WERI-Rb-1 (cell line): Measurements from ENCODE around the gene SYNDIG1.

Source experiments
- DNase-seq: peaks from one replicate; pipeline ENCODE4 v3.0.0-alpha.2; 2020
- H3K27ac ChIP-seq: fragments of 250-450 bp; sonication (Bioruptor Pico); 2 replicates; pipeline ENCODE4 v1.5.1; 2020; ENCODE audit warnings: mild to moderate bottlenecking, moderate library complexity
- H3K27me3 ChIP-seq: fragments of 250-450 bp; sonication (Bioruptor Pico); 2 replicates; pipeline ENCODE4 v1.5.1; 2021; ENCODE audit warnings: mild to moderate bottlenecking, low read depth, moderate library complexity; ENCODE audit not compliant: insufficient read depth, severe bottlenecking
- H3K36me3 ChIP-seq: fragments of 250-450 bp; sonication (Bioruptor Pico); 2 replicates; pipeline ENCODE4 v1.5.1; 2020; ENCODE audit warnings: mild to moderate bottlenecking, moderate library complexity
- H3K4me3 ChIP-seq: 2 replicates; pipeline ENCODE4 v1.5.1; 2011; ENCODE audit warnings: low read depth, mild to moderate bottlenecking, control low read depth, low read length
- H3K9me3 ChIP-seq: fragments of 250-450 bp; sonication (Bioruptor Pico); 2 replicates; pipeline ENCODE4 v1.5.1; 2021; ENCODE audit warnings: mild to moderate bottlenecking, moderate library complexity; ENCODE audit not compliant: severe bottlenecking
- CTCF ChIP-seq: IDR thresholded peaks from 2 replicates; pipeline ENCODE4 v1.5.1; 2011; ENCODE audit warnings: low read depth, mild to moderate bottlenecking, control low read depth, inconsistent platforms, low read length

SYNDIG1 gene

DNA sequence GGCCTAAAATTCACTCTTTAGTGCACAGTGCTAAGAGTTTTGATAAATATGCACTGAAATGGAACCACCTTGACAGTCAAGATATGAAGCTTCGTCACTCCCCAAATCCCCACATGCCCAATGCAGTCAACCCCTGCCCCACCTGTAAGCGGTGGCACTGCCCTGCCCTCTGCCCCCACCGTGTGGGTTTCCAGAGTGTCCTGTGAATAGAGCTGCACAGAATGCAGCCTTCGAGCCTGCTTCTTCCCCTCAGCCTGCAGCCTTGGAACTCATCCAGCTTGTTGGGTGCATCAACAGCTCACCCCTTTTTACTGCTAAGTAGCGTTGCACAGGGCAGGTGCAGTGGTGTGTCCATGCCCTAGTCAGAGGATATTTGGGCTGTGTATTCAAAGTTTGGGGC, 216.3 kb downstream of the SYNDIG1 start:
- TF ChIP-seq CTCF, result no peak
- no peak for DNase-seq
- H3K4me3 ChIP-seq, result no peak overlapping the region

DNA sequence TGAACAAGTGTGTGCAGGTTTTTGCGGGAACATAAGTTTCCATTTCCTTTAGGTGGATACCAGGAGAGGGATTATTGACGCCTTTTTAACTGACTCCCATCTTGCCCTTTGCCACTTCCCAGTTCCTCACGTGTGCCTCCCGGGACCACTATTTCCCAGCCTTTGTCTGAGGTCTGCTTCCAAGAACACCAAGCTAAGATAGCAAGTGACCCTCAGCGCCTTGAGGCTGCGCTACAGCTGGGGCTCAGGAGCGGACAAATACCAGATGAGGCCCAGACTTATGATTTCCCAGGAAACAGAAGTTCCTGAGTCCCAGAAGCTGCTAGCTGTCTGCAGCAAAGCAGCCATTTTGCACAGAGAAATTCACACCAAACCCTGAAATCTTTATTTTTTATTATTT, 216.7 kb downstream of the SYNDIG1 start:
- Histone ChIP-seq H3K27me3 (no peaks in the 10 kb centered on the region), H3K9me3 (peaks cover 5% of the 10 kb centered on the region), H3K36me3 (no peaks in the 10 kb centered on the region), H3K27ac (no peak overlapping the region), H3K4me3 (no peak overlapping the region)
- no peak for DNase-seq
- no peak for TF ChIP-seq CTCF

More for the DNA sequence above, 216.3 kb downstream of the SYNDIG1 start:
- Histone ChIP-seq H3K27me3 (no peaks in the 10 kb centered on the region), H3K27ac (no peak overlapping the region), H3K9me3 (peaks cover 5% of the 10 kb centered on the region), H3K36me3 (no peaks in the 10 kb centered on the region)

DNA sequence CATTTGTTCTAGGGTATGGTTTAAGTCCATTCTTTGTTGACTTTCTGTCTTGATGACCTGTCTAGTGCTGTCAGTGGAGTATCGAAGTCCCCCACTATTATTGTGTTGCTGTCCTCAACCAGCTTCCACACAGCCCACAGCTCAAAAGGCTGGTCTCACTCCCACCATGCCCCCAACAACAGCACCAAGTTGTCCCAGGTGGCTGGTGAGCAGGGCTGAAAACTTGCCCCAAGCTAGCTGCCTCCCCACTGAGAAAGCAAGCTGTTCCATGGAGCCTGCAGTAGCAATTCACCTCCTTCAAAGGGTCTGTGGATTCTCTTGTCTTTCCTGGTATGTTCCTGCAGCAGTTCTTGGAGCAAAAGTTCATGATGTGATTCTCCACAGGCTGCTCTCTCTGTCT, 221.0 kb downstream of the SYNDIG1 start:
- no peak for TF ChIP-seq CTCF
- Histone ChIP-seq H3K27me3 (no peaks in the 10 kb centered on the region), H3K36me3 (no peaks in the 10 kb centered on the region), H3K9me3 (peaks cover 5% of the 10 kb centered on the region), H3K4me3 (no peak overlapping the region), H3K27ac (no peak overlapping the region)
- no peak for DNase-seq

- Histone ChIP-seq H3K27ac (no peak overlapping the region), H3K4me3 (no peak overlapping the region), H3K9me3 (peaks cover 5% of the 10 kb centered on the region), H3K27me3 (no peaks in the 10 kb centered on the region), H3K36me3 (no peaks in the 10 kb centered on the region)
- no peak for TF ChIP-seq CTCF
- no peak for DNase-seq
Observed at GRCh38 chr20:24691901-24692351, 222.5 kb downstream of the SYNDIG1 start.

DNA sequence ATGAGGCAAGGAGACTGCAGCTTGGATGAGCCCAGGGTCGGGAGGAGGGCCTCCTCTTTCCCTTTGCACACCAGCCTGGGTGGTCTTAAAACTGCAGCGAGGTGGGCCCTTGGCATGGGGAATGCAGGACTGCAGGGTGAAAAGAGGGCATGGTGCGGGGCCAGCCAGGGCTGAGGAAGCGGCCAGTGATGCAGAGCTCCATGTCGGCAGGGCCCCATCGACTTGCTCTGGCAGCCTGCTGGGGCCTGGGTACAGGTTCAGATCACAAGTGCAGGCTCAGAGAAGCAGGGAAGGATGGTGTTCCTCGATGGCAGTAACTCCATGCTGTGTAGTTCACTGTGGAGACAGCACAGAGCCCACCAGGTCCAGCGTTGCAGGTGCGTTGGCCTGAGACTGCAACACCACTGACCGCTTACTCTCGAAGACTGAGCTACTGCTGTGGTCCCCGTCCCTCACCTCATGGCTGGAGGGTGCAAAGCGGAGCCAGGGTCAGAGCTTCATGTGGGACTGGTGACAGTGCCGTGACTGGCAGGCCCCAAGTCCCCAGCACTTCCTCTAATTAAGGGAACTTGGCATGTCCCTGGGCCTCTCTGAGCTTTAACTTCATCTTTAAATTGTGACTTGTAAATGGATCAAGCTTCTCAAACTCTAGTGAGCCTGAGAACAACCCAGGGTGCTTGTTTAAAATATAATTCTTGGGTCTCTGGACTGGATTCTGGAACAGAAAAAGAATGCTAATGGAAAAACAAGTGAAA, 223.2 kb downstream of the SYNDIG1 start:
- TF ChIP-seq CTCF, result no peak
- H3K27me3 ChIP-seq, result no peaks in the 10 kb centered on the region
- no peak for DNase-seq
- no peaks in the 10 kb centered on the region for H3K36me3 ChIP-seq
- H3K9me3 ChIP-seq, result peaks cover 5% of the 10 kb centered on the region
- H3K4me3 ChIP-seq, result no peak overlapping the region
- H3K27ac ChIP-seq, result no peak overlapping the region
